Body of pancreas (tissue), 4 donors: Measurements from ENCODE around the gene LRRC70.

ENCODE experiments used
- CTCF ChIP-seq, 7 experiments: fragments of 450-650 bp in 4 of 7; fragments of 200-600 bp in 3 of 7; sonication (generic) in 3 of 7; IDR thresholded peaks; one replicate each; pipeline ENCODE4 v1.5.1; 2016 to 2019; ENCODE audit warnings: antibody characterized with exemption in 7 of 7
- POLR2A ChIP-seq, 3 donors: fragments of 450-650 bp; IDR thresholded peaks; one replicate each; pipeline ENCODE4 v1.6.1; 2016; ENCODE audit warnings: antibody characterized with exemption in 3 of 3, mild to moderate bottlenecking in 2 of 3

- TF ChIP-seq CTCF (IDR thresholded peaks at IDR 0.05) = no peak
- no peak for TF ChIP-seq POLR2A (IDR thresholded peaks at IDR 0.05)
Measured at GRCh38 chr5:62575489-62575888, 3.1 kb upstream of the LRRC70 start.
